Measurements from ENCODE around the gene GM2A. TPM values are rescaled to one million over a fixed set of nuclear protein-coding genes. Genes with fewer than 3 reads are reported as not detected.

The GM2A gene
- total and polyA plus RNA-seq, 2 of the 13 experiments (the other 11 are each of a cell fraction or from before 2014, with no cell fraction given), result 14.6 to 29.6 TPM

- TF ChIP-seq ATF4 (CRISPR knock-in tag; IDR thresholded peaks at IDR 0.05), result no peak
- TF ChIP-seq SIX1 (CRISPR knock-in tag; IDR thresholded peaks at IDR 0.05; ENCODE audit: borderline replicate concordance), result no peak
- no peak for TF ChIP-seq IKZF4 (CRISPR knock-in tag; IDR thresholded peaks at IDR 0.05; ENCODE audit: borderline replicate concordance, low read depth, not compliant biosample characterization)
- TF ChIP-seq ZNF484 (CRISPR knock-in tag; IDR thresholded peaks at IDR 0.05; ENCODE audit: borderline replicate concordance, low read depth), result no peak
Observed at GRCh38 chr5:151310932-151311331, 57.9 kb downstream of the GM2A start (continued).

- ATAC-seq (no peak), DNase-seq (ENCODE audit: low spot score) (no peak), FAIRE-seq (no peak)
- WGBS (ENCODE audit: low lambda C conversion rate), result 35% methylated on average over 5 of the region's 5 CpGs
- Histone ChIP-seq H4K20me1 (ENCODE audit: insufficient read depth, low read length) (no peaks in the 10 kb centered on the region), H3K27ac (ENCODE audit: extremely low read length, insufficient read depth, low read length) (no peak overlapping the region), H3K79me2 (ENCODE audit: insufficient read depth, low read length) (no peaks in the 10 kb centered on the region), H3K9ac (ENCODE audit: insufficient read depth, low read depth, low read length) (no peak overlapping the region), H3K4me2 (ENCODE audit: low read depth, low read length) (no peak overlapping the region), H3K27me3 (ENCODE audit: control insufficient read depth in 1 of 2, insufficient read depth in 2 of 2, low read length in 2 of 2) (no peaks in the 10 kb centered on the region), H3K4me3 (replicated peaks in 1 of 3; ENCODE audit: insufficient read depth in 1 of 3, low read depth in 2 of 3, low read length in 3 of 3) (no peak overlapping the region), H2AFZ (ENCODE audit: low read length) (no peak overlapping the region), H3K36me3 (replicated peaks in 1 of 2; ENCODE audit: control insufficient read depth in 1 of 2, insufficient read depth in 2 of 2, low read length in 2 of 2) (no peaks in the 10 kb centered on the region), H3K9me3 (ENCODE audit: low read length) (no peaks in the 10 kb centered on the region), H3K4me1 (ENCODE audit: insufficient read depth, low read length) (no peaks in the 10 kb centered on the region)
- POLR2A ChIA-PET, result no interaction called here
- in situ Hi-C loops (cut with HindIII; ENCODE audit: extremely low pct_ligation_motif_present, low pct_unique_long_range_greater_than_20kb) (no loop called here), intact Hi-C loops (cut with micrococcal nuclease; ENCODE audit: unreplicated experiment) (no loop called here)
- BruUV-seq (replicated peaks), result no TSS peak
- CTCF ChIA-PET (ENCODE audit: low intra/inter-chr PET ratio, low total read pairs), result no interaction called here
- TF ChIP-seq E2F2 (CRISPR knock-in tag; IDR thresholded peaks at IDR 0.05; ENCODE audit: borderline replicate concordance) (no peak), TRIM24 (CRISPR knock-in tag; IDR thresholded peaks at IDR 0.05) (no peak), ZBED4 (CRISPR knock-in tag; IDR thresholded peaks at IDR 0.05; ENCODE audit: borderline replicate concordance) (no peak), ZMYM4 (CRISPR knock-in tag; IDR thresholded peaks at IDR 0.05) (no peak), NCOA2 (CRISPR knock-in tag; IDR thresholded peaks at IDR 0.05) (no peak), SMAD9 (CRISPR knock-in tag; IDR thresholded peaks at IDR 0.05) (no peak), MZF1 (CRISPR knock-in tag; IDR thresholded peaks at IDR 0.05; ENCODE audit: borderline replicate concordance) (no peak), ZBTB1 (CRISPR knock-in tag; IDR thresholded peaks at IDR 0.05; ENCODE audit: borderline replicate concordance) (no peak), SAFB2 (CRISPR knock-in tag; IDR thresholded peaks at IDR 0.05; ENCODE audit: borderline replicate concordance, low read depth) (no peak), REXO4 (CRISPR knock-in tag; IDR thresholded peaks at IDR 0.05; ENCODE audit: borderline replicate concordance) (no peak)
Observed at GRCh38 chr5:151312756-151313324, 59.9 kb downstream of the GM2A start.
